Activated naive CD4-positive, alpha-beta T cell treated with anti-CD3 and anti-CD28 coated beads for 36 hours (primary cell): Measurements from ENCODE around the gene METTL17. TPM values are rescaled to one million over a fixed set of nuclear protein-coding genes. Genes with fewer than 3 reads are reported as not detected.

Source experiments
- CTCF ChIA-PET: fragments of 350-600 bp; sonication (Branson Sonifier 250); formaldehyde crosslinking; loops from one replicate; lab custom pipeline; 2021; ENCODE audit warnings: antibody characterized with exemption; lab: Charles Lee
- DNase-seq: peaks from one replicate; pipeline ENCODE4 v3.0.0-alpha.2; 2020
- H3K27ac Mint-ChIP-seq: one replicate; pipeline ENCODE4 v1.8.0; 2021; ENCODE audit warnings: mild to moderate bottlenecking, mixed read lengths
- H3K27me3 Mint-ChIP-seq: one replicate; pipeline ENCODE4 v1.8.0; 2021; ENCODE audit warnings: low read depth, mixed read lengths
- H3K36me3 Mint-ChIP-seq: one replicate; pipeline ENCODE4 v1.8.0; 2021; ENCODE audit warnings: low read depth, mixed read lengths
- H3K4me1 Mint-ChIP-seq: one replicate; pipeline ENCODE4 v1.8.0; 2021; ENCODE audit warnings: low read depth, mixed read lengths
- H3K4me3 Mint-ChIP-seq: one replicate; pipeline ENCODE4 v1.8.0; 2021; ENCODE audit warnings: mild to moderate bottlenecking, moderate library complexity, mixed read lengths
- H3K9me3 Mint-ChIP-seq: one replicate; pipeline ENCODE4 v1.8.0; 2021; ENCODE audit warnings: mixed read lengths
- intact Hi-C: fragments of 100-400 bp; cut with micrococcal nuclease; formaldehyde crosslinking; loops from one replicate; pipeline ENCODE4 v1.15.1; 2023
- total RNA-seq, 2 experiments: library from RNA; stranded (reverse); gene quantifications; one replicate each; pipeline ENCODE4 v1.2.3, GENCODE V29; 2021

Gene METTL17
- total RNA-seq, 2 experiments from 2014 or later: 90.9 to 97.5 TPM

DNA sequence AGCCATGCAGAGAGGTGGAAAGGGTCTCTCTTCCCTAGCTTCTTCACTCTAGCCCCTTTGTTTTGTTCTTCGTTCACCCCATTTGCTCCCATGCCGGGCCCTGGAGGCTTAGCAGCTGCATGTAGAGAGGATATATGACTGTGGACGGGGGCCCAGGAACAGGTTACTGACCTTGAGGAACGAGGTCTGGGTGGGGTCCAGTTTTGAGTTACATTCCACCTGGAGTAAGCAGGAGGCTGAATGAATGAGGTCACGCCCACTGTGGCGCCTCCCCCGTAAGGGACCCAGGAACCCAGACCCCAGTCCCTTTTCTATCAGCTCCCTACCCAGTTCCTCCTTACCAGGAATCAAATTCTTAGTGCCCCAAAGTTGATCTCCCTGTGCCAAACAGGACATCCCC lies 28.5 kb downstream of the METTL17 start:
- peaks cover 3% of the 10 kb centered on the region for H3K4me1 Mint-ChIP-seq
- no peak for DNase-seq
- CTCF ChIA-PET: interaction anchor here (0.5 to 11.6 kb wide), 8 partner anchors 22 to 150 kb away, joined by 3 to 260 read pairs (median 7); partner anchors contain the start of genes SLC39A2 and TMEM253
- H3K36me3 Mint-ChIP-seq: no peaks in the 10 kb centered on the region
- no peak overlapping the region for H3K4me3 Mint-ChIP-seq
- H3K27me3 Mint-ChIP-seq: no peaks in the 10 kb centered on the region
- no peak overlapping the region for H3K27ac Mint-ChIP-seq
- intact Hi-C loops: no loop called here
- H3K9me3 Mint-ChIP-seq: no peaks in the 10 kb centered on the region

DNA sequence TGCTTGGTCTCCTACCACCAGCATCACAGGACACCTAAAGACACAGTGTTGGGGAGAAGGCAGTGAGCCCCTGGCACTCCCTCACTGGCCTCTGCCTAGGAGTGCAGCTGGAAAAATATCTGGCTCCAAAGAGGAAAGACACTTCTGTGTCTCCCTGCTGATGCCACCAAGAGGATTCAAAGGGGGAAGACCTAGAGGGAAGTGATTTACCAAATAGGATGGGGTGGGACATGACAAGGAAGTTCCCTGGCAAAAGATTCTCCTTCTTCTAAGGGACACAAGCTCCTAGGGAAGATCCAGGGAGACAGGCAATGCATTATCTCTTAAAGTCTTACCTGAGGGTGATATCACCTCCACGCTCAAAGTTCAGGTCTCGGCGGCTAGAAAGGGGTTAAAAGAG lies 29.0 kb downstream of the METTL17 start:
- Mint-ChIP-seq H3K27me3 (no peaks in the 10 kb centered on the region), H3K4me3 (no peak overlapping the region), H3K27ac (no peak overlapping the region), H3K4me1 (peaks cover 4% of the 10 kb centered on the region), H3K9me3 (no peaks in the 10 kb centered on the region), H3K36me3 (no peaks in the 10 kb centered on the region)
- CTCF ChIA-PET: interaction anchor here (0.5 to 11.6 kb wide), 7 partner anchors 15 to 149 kb away, joined by 3 to 260 read pairs (median 3); partner anchors contain the start of genes SLC39A2 and TMEM253
- intact Hi-C loops: no loop called here
- no peak for DNase-seq

DNA sequence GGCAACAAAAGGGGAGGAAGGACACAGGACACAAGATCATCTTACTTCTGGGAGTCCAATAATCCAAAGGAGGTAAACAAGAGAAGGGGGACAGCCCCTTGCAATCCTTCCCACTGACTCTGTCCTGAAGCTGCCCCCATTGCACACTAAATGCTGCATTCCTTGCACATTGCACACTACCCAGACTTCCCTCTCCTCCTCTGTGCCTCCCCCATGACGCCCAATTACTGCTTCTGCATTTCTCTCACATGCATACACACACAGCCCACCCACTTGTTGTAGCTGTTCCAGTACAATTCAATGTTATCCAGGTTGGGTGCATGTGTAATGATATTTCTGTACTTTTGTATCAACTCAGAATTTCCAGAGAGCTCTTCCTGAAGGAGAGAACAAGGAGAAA lies 29.6 kb downstream of the METTL17 start:
- intact Hi-C loops: no loop called here
- Mint-ChIP-seq H3K36me3 (no peaks in the 10 kb centered on the region), H3K9me3 (no peaks in the 10 kb centered on the region), H3K4me1 (peaks cover 10% of the 10 kb centered on the region), H3K27ac (no peak overlapping the region), H3K27me3 (no peaks in the 10 kb centered on the region), H3K4me3 (no peak overlapping the region)
- CTCF ChIA-PET: interaction anchor here (0.9 to 11.6 kb wide), 5 partner anchors 16 to 86 kb away, joined by 3 to 260 read pairs (median 3); partner anchors contain the start of gene TMEM253
- DNase-seq: no peak

DNA sequence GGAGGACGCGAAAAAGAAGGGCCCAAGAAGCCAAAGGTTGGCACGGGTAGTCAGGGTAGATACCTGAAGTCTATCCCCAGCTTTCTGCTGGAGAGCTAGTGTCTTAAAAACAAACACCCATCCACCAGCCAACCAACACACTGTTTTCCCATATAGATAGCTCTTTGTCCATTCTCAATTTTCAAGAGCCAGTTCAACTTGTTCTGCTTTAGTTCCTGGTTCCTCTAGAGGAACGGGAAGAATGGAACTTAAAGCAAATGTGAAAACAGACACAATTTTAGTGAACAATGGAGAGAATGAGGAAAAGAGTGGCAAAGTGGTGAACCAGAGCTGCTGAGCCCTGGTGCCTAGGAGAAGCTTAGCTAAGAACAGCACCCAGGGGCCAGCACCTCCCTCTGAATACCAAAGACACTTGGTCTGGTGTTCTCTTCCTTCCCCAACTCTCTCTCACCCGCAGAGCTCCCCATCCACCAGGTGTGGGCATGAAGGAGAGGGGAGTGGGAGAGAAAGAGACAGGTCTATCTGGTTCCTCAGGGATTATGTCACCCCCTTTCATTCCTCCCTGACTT lies 31.3 kb downstream of the METTL17 start:
- Mint-ChIP-seq H3K27ac (no peak overlapping the region), H3K36me3 (no peaks in the 10 kb centered on the region), H3K4me1 (peaks cover 10% of the 10 kb centered on the region), H3K9me3 (no peaks in the 10 kb centered on the region), H3K4me3 (no peak overlapping the region), H3K27me3 (no peaks in the 10 kb centered on the region)
- intact Hi-C loops: no loop called here
- DNase-seq: no peak
- CTCF ChIA-PET: interaction anchor here (0.9 to 11.6 kb wide), 8 partner anchors 11 to 84 kb away, joined by 3 to 260 read pairs (median 3); partner anchors contain the start of gene TMEM253

DNA sequence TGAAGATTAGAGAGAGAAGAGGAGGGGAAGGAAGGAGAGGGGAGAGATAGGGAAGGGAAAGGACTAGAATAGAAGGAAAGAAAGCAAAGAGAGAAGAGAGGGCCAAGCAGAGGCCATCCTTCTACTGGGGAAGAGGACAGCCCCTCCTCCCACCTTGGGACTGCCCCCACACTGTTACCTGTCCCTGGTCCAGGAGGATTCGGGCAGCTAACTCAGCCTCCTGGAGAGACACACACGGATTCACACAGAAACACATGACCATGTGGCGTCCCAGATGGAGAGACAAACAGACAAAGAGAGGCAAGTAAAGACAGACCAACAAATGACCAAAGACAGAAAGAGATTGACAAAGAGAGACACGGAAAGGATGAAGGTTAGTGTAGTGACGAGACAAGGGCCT lies 32.9 kb downstream of the METTL17 start:
- no peak overlapping the region for H3K4me3 Mint-ChIP-seq
- intact Hi-C loops: no loop called here

GRCh38 chr14:21023174-21023573 lies 33.4 kb downstream of the METTL17 start:
- no peak overlapping the region for H3K27ac Mint-ChIP-seq
- DNase-seq: no peak
- CTCF ChIA-PET: interaction anchor here (0.9 to 2.2 kb wide), 4 partner anchors 8 to 73 kb away, joined by 3 to 21 read pairs (median 10); no protein-coding TSS in a partner anchor
- H3K4me1 Mint-ChIP-seq: peaks cover 10% of the 10 kb centered on the region
- intact Hi-C loops: no loop called here
- H3K27me3 Mint-ChIP-seq: no peaks in the 10 kb centered on the region
- no peak overlapping the region for H3K4me3 Mint-ChIP-seq
- H3K9me3 Mint-ChIP-seq: no peaks in the 10 kb centered on the region
- H3K36me3 Mint-ChIP-seq: no peaks in the 10 kb centered on the region

More for the DNA sequence above, 32.9 kb downstream of the METTL17 start:
- Mint-ChIP-seq H3K9me3 (no peaks in the 10 kb centered on the region), H3K4me1 (peaks cover 10% of the 10 kb centered on the region), H3K27ac (no peak overlapping the region), H3K36me3 (no peaks in the 10 kb centered on the region), H3K27me3 (no peaks in the 10 kb centered on the region)
- CTCF ChIA-PET: interaction anchor here (0.9 to 1.9 kb wide), 3 partner anchors 17 to 73 kb away, joined by 3 to 15 read pairs (median 4); no protein-coding TSS in a partner anchor
- no peak for DNase-seq

GRCh38 chr14:21023817-21024584 lies 34.2 kb downstream of the METTL17 start:
- intact Hi-C loops: no loop called here
- Mint-ChIP-seq H3K9me3 (no peaks in the 10 kb centered on the region), H3K27me3 (no peaks in the 10 kb centered on the region), H3K4me3 (peak overlapping the region; percentile 72), H3K27ac (no peak overlapping the region), H3K36me3 (no peaks in the 10 kb centered on the region), H3K4me1 (peaks cover 10% of the 10 kb centered on the region)
- CTCF ChIA-PET: interaction anchor here (1.0 to 2.2 kb wide), 5 partner anchors 9 to 80 kb away, joined by 4 to 21 read pairs (median 7); no protein-coding TSS in a partner anchor
- DNase-seq: peak; percentile 37

DNA sequence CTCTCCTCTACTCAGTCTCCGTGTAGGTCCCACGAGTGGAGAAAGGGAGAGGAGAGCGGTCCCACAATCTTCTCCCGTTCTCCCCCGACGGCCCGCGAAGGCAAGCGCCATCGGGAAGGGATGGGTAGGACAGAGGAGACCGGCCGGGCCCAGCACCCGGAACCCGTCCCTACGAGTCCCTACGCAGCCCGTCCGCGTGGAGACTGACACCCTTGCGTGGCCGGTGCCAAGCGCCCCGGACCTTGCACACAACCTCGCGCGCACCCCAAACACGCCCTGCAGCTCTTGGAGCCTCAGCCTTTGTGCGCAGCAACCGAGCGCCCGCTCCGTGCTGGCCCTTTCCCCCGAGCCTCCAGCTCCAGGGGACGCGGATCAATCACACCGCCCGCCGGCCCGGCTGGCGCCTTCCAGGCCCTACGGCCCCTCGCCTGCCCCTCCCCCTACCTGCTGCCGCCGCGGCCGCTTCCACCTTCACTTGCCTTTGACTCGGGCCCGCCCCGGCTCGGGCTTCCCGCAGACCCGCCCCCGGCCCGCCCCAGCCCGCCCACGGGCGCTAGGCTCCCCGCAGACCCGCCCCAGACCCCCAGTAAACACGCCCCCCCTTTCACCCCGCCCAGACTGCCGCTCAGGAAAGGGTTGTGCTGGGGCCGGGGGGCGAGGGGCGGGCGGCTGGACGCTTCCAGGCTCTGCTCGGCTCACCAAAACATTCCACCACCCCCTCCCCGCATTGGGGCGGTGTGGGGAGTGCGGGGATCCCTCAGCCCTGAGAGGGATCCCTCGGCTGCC lies 35.0 kb downstream of the METTL17 start, which contains the start of gene NDRG2:
TSS of gene NDRG2 (minus strand) at position 477 of the 786 bp plus-strand sequence. CDS start 1,746 bp downstream, outside the sequence.
- CTCF ChIA-PET: interaction anchor here (1.0 to 2.2 kb wide), 3 partner anchors 10 to 79 kb away, joined by 4 to 21 read pairs (median 7); no protein-coding TSS in a partner anchor
- Mint-ChIP-seq H3K4me1 (peaks cover 10% of the 10 kb centered on the region), H3K27ac (no peak within 1 kb of the TSS), H3K9me3 (no peaks in the 10 kb centered on the region), H3K36me3 (no peaks in the 10 kb centered on the region), H3K4me3 (peak within 1 kb of the TSS; percentile 72), H3K27me3 (no peaks in the 10 kb centered on the region)
- intact Hi-C loops: loop anchor here (1.0 kb wide), 2 partner anchors 35 to 80 kb away; partner anchors contain the start of gene METTL17
- peak; percentile 68 for DNase-seq

DNA sequence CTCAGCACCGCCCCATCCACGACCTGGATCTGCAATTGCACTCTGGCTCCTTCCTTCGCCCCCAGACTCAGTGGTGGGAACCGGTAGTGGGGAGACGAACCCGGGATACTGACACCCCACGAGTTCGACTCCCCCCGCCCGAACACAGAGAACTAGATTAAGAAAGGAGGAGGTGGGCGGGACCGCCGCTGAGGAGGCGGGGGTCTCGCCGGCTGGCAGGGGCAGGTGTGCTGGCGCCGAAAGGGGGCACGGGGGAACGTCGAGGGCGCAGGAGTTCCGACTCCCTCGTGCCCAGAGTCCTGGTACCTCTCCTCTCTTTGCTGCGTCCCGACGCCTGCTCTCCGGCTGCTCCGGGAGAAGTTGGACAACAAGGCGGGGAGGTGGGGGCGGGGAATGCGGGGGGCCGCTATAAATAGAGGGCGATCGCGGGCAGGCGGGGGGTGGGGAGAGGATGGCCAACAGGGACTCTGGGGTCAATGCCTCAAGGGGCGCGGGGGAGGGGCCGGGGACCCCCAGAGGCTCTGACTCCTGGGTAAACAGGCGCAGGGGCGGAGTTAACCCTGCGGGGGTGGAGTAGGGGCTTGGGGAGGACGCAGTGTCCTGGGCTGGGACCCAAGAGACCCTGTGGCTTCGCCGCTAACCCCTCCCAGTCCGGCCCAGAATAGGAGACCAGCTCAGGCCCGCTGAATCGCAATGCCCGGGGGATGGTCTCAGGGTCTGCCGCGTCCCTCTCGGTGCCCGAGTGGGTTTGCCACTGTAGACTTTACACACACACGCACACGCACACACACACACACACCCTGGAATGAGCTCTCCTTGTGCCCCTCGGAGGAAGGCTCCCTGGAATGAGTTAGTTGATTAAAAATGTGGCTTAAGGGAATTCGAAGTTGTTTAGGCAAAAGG lies 35.8 kb downstream of the METTL17 start:
- Mint-ChIP-seq H3K9me3 (no peaks in the 10 kb centered on the region), H3K36me3 (no peaks in the 10 kb centered on the region), H3K27me3 (no peaks in the 10 kb centered on the region), H3K27ac (no peak overlapping the region), H3K4me3 (peak overlapping the region; percentile 67), H3K4me1 (peaks cover 10% of the 10 kb centered on the region)
- CTCF ChIA-PET: interaction anchor here (1.0 to 1.7 kb wide), 4 partner anchors 11 to 77 kb away, joined by 3 to 7 read pairs (median 4); no protein-coding TSS in a partner anchor
- intact Hi-C loops: loop anchor here (1.0 kb wide), 2 partner anchors 36 to 79 kb away; partner anchors contain the start of gene METTL17
- no peak for DNase-seq

DNA sequence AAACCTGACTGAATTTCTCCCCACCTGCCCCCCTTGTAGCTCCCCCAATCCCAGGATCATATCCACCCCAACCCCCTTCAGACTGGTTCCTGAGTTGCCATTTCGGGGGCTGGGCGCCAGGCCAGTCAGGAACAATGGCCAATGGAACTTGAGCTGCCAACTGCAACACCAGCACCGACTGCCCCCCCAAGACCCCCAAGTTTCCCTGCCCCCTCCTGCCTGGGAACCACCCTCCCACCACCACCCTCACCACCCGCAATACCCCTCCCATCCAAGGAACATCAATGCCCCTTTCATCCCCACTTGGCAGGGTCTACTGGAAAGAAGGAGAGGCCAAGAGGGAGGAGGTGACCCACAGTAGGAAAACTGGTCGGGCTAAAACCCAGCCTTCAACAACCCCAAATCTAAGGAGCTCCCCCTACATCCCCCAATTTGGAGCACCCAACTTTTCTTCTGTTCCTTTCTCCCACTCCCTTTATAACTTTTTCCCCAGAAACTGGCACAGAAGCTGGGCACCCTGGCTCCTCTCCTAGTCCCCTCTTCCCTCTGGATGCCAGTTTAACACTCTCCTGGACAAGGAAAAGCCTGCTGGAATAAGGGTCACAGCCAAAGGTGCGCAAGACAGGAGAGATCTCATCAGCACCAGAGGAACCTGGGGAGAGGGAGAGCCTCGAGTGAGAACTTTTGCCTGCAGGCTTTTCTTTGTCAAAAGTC lies 36.7 kb downstream of the METTL17 start:
- no peak overlapping the region for H3K4me3 Mint-ChIP-seq
- no peak for DNase-seq
- H3K27ac Mint-ChIP-seq: no peak overlapping the region
- no peaks in the 10 kb centered on the region for H3K36me3 Mint-ChIP-seq
- no peaks in the 10 kb centered on the region for H3K27me3 Mint-ChIP-seq
- no peaks in the 10 kb centered on the region for H3K9me3 Mint-ChIP-seq
- peaks cover 10% of the 10 kb centered on the region for H3K4me1 Mint-ChIP-seq
- intact Hi-C loops: no loop called here
- CTCF ChIA-PET: interaction anchor here (1.0 to 2.3 kb wide), 6 partner anchors 12 to 79 kb away, joined by 3 to 7 read pairs (median 4); no protein-coding TSS in a partner anchor
